A673 (cell line): Measurements from ENCODE around the gene FBXO11.

Experiments used
- EZH2 ChIP-seq: fragments of 200-600 bp; sonication (generic); IDR thresholded peaks from 2 replicates; pipeline ENCODE4 v1.6.1; 2017; ENCODE audit warnings: borderline replicate concordance, low read depth, mild to moderate bottlenecking, mixed read lengths, antibody characterized with exemption, low read length; ENCODE audit not compliant: poor library complexity, severe bottlenecking
- TF ChIP-seq, protein P1 (sequence below): fragments of 300-800, 200-600 bp; sonication (generic); conservative IDR thresholded peaks from 2 replicates; pipeline ENCODE4 v1.5.1; 2017; ENCODE audit warnings: low read depth, mild to moderate bottlenecking, antibody characterized with exemption, low read length, moderate library complexity, mixed read lengths

DNA sequence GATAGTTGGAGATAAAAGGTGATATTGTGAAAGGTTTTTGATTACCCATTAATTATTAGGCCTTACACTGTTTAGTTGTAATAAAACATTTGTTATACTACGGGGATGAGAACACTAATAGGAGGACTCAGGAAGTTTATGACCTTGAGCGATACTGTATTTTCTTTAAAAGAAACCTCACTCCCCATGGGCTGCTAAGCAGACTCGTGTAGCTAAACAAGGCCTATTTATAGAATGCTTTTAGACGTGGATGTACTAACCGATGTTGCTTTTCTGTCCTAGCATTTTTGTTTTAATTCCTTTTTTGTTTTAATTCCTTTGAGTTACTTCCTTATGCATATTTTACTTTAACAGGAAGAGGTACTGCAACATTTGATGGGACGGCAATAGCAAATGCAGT is 100.4 kb downstream of the FBXO11 start:
- TF ChIP-seq, protein P1, sequence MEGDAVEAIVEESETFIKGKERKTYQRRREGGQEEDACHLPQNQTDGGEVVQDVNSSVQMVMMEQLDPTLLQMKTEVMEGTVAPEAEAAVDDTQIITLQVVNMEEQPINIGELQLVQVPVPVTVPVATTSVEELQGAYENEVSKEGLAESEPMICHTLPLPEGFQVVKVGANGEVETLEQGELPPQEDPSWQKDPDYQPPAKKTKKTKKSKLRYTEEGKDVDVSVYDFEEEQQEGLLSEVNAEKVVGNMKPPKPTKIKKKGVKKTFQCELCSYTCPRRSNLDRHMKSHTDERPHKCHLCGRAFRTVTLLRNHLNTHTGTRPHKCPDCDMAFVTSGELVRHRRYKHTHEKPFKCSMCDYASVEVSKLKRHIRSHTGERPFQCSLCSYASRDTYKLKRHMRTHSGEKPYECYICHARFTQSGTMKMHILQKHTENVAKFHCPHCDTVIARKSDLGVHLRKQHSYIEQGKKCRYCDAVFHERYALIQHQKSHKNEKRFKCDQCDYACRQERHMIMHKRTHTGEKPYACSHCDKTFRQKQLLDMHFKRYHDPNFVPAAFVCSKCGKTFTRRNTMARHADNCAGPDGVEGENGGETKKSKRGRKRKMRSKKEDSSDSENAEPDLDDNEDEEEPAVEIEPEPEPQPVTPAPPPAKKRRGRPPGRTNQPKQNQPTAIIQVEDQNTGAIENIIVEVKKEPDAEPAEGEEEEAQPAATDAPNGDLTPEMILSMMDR: no peak
- no peak for TF ChIP-seq EZH2
